ENCODE data around the gene NUAK1.

- TF ChIP-seq POLR2A (IDR thresholded peaks at IDR 0.05; ENCODE audit: low read depth) (no peak), CTCF (IDR thresholded peaks at IDR 0.05) (no peak), EP300 (IDR thresholded peaks at IDR 0.05) (no peak)
Observed at GRCh38 chr12:106107566-106107965, 31.2 kb downstream of the NUAK1 start.
